ENCODE measurements around the gene GALNT10.
"Not testable (repeated sequence)": the region's sequence is repeated elsewhere in the genome, so short reads cannot be mapped to it uniquely, and the experiment has no call there.

The GALNT10 gene

DNA sequence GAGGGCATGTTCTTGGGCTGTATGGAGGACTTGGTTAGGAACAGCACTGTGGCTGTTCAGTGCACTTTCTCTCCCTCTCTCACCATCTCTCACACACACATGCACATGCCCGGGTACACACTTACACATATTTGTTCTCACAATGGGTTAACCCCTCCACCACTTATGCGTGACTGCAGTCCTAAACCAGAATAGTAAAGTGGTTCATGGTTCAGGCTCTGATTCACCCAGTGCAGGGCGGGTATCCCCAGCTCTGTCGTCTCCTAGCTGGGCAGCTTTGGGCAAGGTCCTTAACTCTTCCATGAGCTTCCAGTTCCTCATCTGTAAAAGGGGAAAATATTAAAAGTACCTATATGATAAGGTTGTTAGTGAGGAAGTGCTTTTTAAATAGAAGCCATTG lies 45.3 kb upstream of the GALNT10 start:
- TF ChIP-seq EZH2phosphoT487 (IDR thresholded peaks at IDR 0.05; ENCODE audit: borderline replicate concordance, low read length) (no peak), CTCF (IDR thresholded peaks at IDR 0.05; ENCODE audit: low read depth, low read length, poor library complexity, severe bottlenecking) (no peak)
- no peaks in the 10 kb centered on the region for H3K4me1 ChIP-seq (ENCODE audit: control insufficient read depth, low read length)
- no peaks in the 10 kb centered on the region for H4K20me1 ChIP-seq (ENCODE audit: control insufficient read depth, insufficient read depth, low read depth, low read length)
- H3K9me2 ChIP-seq (replicated peaks; ENCODE audit: control insufficient read depth, low read length), result no peaks in the 10 kb centered on the region
- H3K36me3 ChIP-seq (ENCODE audit: control insufficient read depth, low read length), result no peaks in the 10 kb centered on the region
- no peak overlapping the region for H3K27ac ChIP-seq (ENCODE audit: low read depth, low read length)
- no peaks in the 10 kb centered on the region for H3K79me2 ChIP-seq (ENCODE audit: control insufficient read depth, low read length)
- no peaks in the 10 kb centered on the region for H3K9me3 ChIP-seq (ENCODE audit: control insufficient read depth, insufficient read depth, low read length)
- H3K4me3 ChIP-seq (ENCODE audit: low read length), result no peak overlapping the region
- H3K27me3 ChIP-seq (ENCODE audit: control insufficient read depth, low read length), result 0 out of 2 replicates have a peak, but pooled peaks cover 2% of the 10 kb centered on the region
- H3F3A ChIP-seq (ENCODE audit: control insufficient read depth, insufficient read depth), result no peaks in the 10 kb centered on the region
- H3K4me2 ChIP-seq (ENCODE audit: low read length), result no peak overlapping the region

DNA sequence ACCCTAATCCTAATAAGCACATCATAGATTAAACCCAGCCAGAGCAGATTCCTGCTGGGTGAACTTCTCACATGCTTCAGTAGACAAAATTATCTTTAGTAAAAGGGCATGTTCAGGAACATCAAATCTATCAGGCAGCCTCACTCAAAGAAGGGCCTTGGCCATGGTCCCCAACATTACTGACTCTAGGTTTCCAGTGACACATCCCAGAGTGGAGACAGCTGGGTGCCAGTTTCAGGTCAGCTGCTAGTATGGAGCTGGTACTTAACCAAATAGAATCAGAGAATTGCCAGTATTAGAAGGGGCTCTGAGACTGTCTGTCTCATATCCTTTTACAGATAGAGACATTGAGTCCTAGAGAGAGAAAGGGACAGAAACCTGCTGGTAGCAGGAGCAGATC lies 44.1 kb upstream of the GALNT10 start:
- TF ChIP-seq CTCF (IDR thresholded peaks at IDR 0.05; ENCODE audit: low read depth, low read length, poor library complexity, severe bottlenecking), result no peak
- no peak for TF ChIP-seq EZH2phosphoT487 (IDR thresholded peaks at IDR 0.05; ENCODE audit: borderline replicate concordance, low read length)

GRCh38 chr5:154147666-154148065 lies 42.9 kb upstream of the GALNT10 start:
- H4K20me1 ChIP-seq (ENCODE audit: control insufficient read depth, insufficient read depth, low read depth, low read length), result no peaks in the 10 kb centered on the region
- H3K4me3 ChIP-seq (ENCODE audit: low read length), result no peak overlapping the region
- H3K4me1 ChIP-seq (ENCODE audit: control insufficient read depth, low read length), result no peaks in the 10 kb centered on the region
- H3K27me3 ChIP-seq (ENCODE audit: control insufficient read depth, low read length), result no peaks in the 10 kb centered on the region
- no peaks in the 10 kb centered on the region for H3K9me2 ChIP-seq (replicated peaks; ENCODE audit: control insufficient read depth, low read length)
- H3K4me2 ChIP-seq (ENCODE audit: low read length), result no peak overlapping the region
- no peak overlapping the region for H3K27ac ChIP-seq (ENCODE audit: low read depth, low read length)
- TF ChIP-seq EZH2phosphoT487 (IDR thresholded peaks at IDR 0.05; ENCODE audit: borderline replicate concordance, low read length) (no peak), CTCF (IDR thresholded peaks at IDR 0.05; ENCODE audit: low read depth, low read length, poor library complexity, severe bottlenecking) (no peak)
- no peaks in the 10 kb centered on the region for H3K79me2 ChIP-seq (ENCODE audit: control insufficient read depth, low read length)
- H3K9me3 ChIP-seq (ENCODE audit: control insufficient read depth, insufficient read depth, low read length), result no peaks in the 10 kb centered on the region
- no peaks in the 10 kb centered on the region for H3F3A ChIP-seq (ENCODE audit: control insufficient read depth, insufficient read depth)
- H3K36me3 ChIP-seq (ENCODE audit: control insufficient read depth, low read length), result no peaks in the 10 kb centered on the region

More for the DNA sequence above, 44.1 kb upstream of the GALNT10 start:
- H3K9me3 ChIP-seq (ENCODE audit: control insufficient read depth, insufficient read depth, low read length), result no peaks in the 10 kb centered on the region
- H3K9me2 ChIP-seq (replicated peaks; ENCODE audit: control insufficient read depth, low read length), result no peaks in the 10 kb centered on the region
- H3K36me3 ChIP-seq (ENCODE audit: control insufficient read depth, low read length), result no peaks in the 10 kb centered on the region
- no peaks in the 10 kb centered on the region for H3K27me3 ChIP-seq (ENCODE audit: control insufficient read depth, low read length)
- H3K27ac ChIP-seq (ENCODE audit: low read depth, low read length), result no peak overlapping the region
- no peaks in the 10 kb centered on the region for H3K79me2 ChIP-seq (ENCODE audit: control insufficient read depth, low read length)
- H3K4me1 ChIP-seq (ENCODE audit: control insufficient read depth, low read length), result no peaks in the 10 kb centered on the region
- H3K4me2 ChIP-seq (ENCODE audit: low read length), result no peak overlapping the region
- no peak overlapping the region for H3K4me3 ChIP-seq (ENCODE audit: low read length)
- no peaks in the 10 kb centered on the region for H3F3A ChIP-seq (ENCODE audit: control insufficient read depth, insufficient read depth)
- H4K20me1 ChIP-seq (ENCODE audit: control insufficient read depth, insufficient read depth, low read depth, low read length), result no peaks in the 10 kb centered on the region

- H3K27me3 ChIP-seq (ENCODE audit: control insufficient read depth, low read length); H3K4me2 ChIP-seq (ENCODE audit: low read length); H3K4me1 ChIP-seq (ENCODE audit: control insufficient read depth, low read length); H3F3A ChIP-seq (ENCODE audit: control insufficient read depth, insufficient read depth); H3K9me3 ChIP-seq (ENCODE audit: control insufficient read depth, insufficient read depth, low read length); H3K4me3 ChIP-seq (ENCODE audit: low read length); H4K20me1 ChIP-seq (ENCODE audit: control insufficient read depth, insufficient read depth, low read depth, low read length); H3K27ac ChIP-seq (ENCODE audit: low read depth, low read length); H3K9me2 ChIP-seq (replicated peaks; ENCODE audit: control insufficient read depth, low read length); H3K79me2 ChIP-seq (ENCODE audit: control insufficient read depth, low read length); H3K36me3 ChIP-seq (ENCODE audit: control insufficient read depth, low read length): not testable (repeated sequence)
Observed at GRCh38 chr5:154150471-154150870, 40.1 kb upstream of the GALNT10 start.
